Caco-2 (cell line): ENCODE measurements around the gene PAQR4. TPM values are rescaled to one million over a fixed set of nuclear protein-coding genes. Genes with fewer than 3 reads are reported as not detected.

Source experiments
- Bru-seq: library from RNA; stranded (reverse); fragments of 400-500 nt; gene quantifications from one replicate; lab custom pipeline; 2021; lab: Mats Ljungman, UMichigan
- BruChase-seq, 2 experiments: library from RNA; stranded (reverse); fragments of 400-500 nt; gene quantifications; one replicate each; lab custom pipeline; 2021; lab: Mats Ljungman, UMichigan
- BruUV-seq: library from RNA; stranded (reverse); fragments of 400-500 nt; replicated peaks from 2 replicates; lab custom pipeline; 2021; lab: Mats Ljungman, UMichigan
- CTCF ChIA-PET: fragments of 300-600 bp; sonication (Branson Sonifier 250); formaldehyde crosslinking; loops from one replicate; lab custom pipeline; 2022; ENCODE audit warnings: antibody characterized with exemption; lab: Charles Lee
- POLR2A ChIA-PET: fragments of 300-600 bp; sonication (Branson Sonifier 250); formaldehyde crosslinking; loops from one replicate; lab custom pipeline; 2022; ENCODE audit warnings: antibody characterized with exemption; lab: Charles Lee
- DNase-seq, 2 experiments: peaks; one replicate each; pipeline versions ENCODE4 v3.0.0 to v3.0.0-alpha.2; 2020 to 2022
- H3K27me3 ChIP-seq: replicated peaks from 2 replicates; pipeline ENCODE4 v1.6.0; 2011; ENCODE audit warnings: low read length; ENCODE audit not compliant: control insufficient read depth, insufficient read depth
- H3K36me3 ChIP-seq: 2 replicates; pipeline ENCODE4 v1.5.1; 2011; ENCODE audit warnings: low read length; ENCODE audit not compliant: control insufficient read depth, insufficient read depth
- H3K4me1 ChIP-seq: fragments of 250-450 bp; sonication (Bioruptor Pico); 2 replicates; pipeline ENCODE4 v1.5.1; 2020; ENCODE audit warnings: mild to moderate bottlenecking
- H3K4me3 ChIP-seq: 2 replicates; pipeline ENCODE4 v1.5.1; 2011; ENCODE audit warnings: low read depth, mild to moderate bottlenecking, control low read depth, low read length
- H3K9me3 ChIP-seq: fragments of 250-450 bp; sonication (Bioruptor Pico); 2 replicates; pipeline ENCODE4 v1.5.1; 2020; ENCODE audit warnings: mild to moderate bottlenecking, moderate library complexity
- H3K27ac Mint-ChIP-seq: one replicate; pipeline ENCODE4 v1.8.0; 2022; ENCODE audit warnings: mixed read lengths; ENCODE audit not compliant: unreplicated experiment
- H3K27me3 Mint-ChIP-seq: one replicate; pipeline ENCODE4 v1.8.0; 2022; ENCODE audit warnings: mixed read lengths; ENCODE audit not compliant: insufficient read depth, unreplicated experiment
- H3K36me3 Mint-ChIP-seq: one replicate; pipeline ENCODE4 v1.8.0; 2022; ENCODE audit warnings: mild to moderate bottlenecking, mixed read lengths; ENCODE audit not compliant: insufficient read depth, unreplicated experiment
- H3K4me1 Mint-ChIP-seq: one replicate; pipeline ENCODE4 v1.8.0; 2022; ENCODE audit warnings: low read depth, mixed read lengths; ENCODE audit not compliant: unreplicated experiment
- H3K4me3 Mint-ChIP-seq: one replicate; pipeline ENCODE4 v1.8.0; 2022; ENCODE audit warnings: mild to moderate bottlenecking, moderate library complexity, mixed read lengths; ENCODE audit not compliant: unreplicated experiment
- H3K9me3 Mint-ChIP-seq: one replicate; pipeline ENCODE4 v1.8.0; 2022; ENCODE audit warnings: mixed read lengths; ENCODE audit not compliant: unreplicated experiment
- CTCF ChIP-seq, 2 experiments: fragments of 200-600 bp in 1 of 2; IDR thresholded peaks; 1 replicate in 1 of 2; 2 replicates in 1 of 2; pipeline versions ENCODE4 v1.5.1 to v1.8.0; 2011 to 2022; ENCODE audit warnings: antibody characterized with exemption in 1 of 2, control low read depth in 1 of 2, inconsistent platforms in 1 of 2, low read depth in 1 of 2, low read length in 1 of 2, mild to moderate bottlenecking in 1 of 2, moderate library complexity in 1 of 2; ENCODE audit not compliant: insufficient read depth in 1 of 2, severe bottlenecking in 1 of 2, unreplicated experiment in 1 of 2
- intact Hi-C: fragments of 100-400 bp; cut with micrococcal nuclease; formaldehyde crosslinking; loops from one replicate; pipeline ENCODE4 v1.10.0; 2022; ENCODE audit not compliant: unreplicated experiment
- long read RNA-seq: library from polyadenylated mRNA; stranded (forward); transcript quantifications from one replicate; pipeline ENCODE4 v2.0.0, GENCODE V29; 2022
- total RNA-seq: library from RNA; stranded (reverse); gene quantifications from 2 replicates; pipeline ENCODE4 v1.2.3, GENCODE V29; 2022

Gene PAQR4
- total RNA-seq (12.0 and 13.4 TPM in 2 replicates), Bru-seq, nascent RNA (percentile 49 among the genes with signal in this experiment), BruChase-seq, experiment 1, labeled RNA remaining after a 2-hour chase (percentile 61 among the genes with signal in this experiment), BruChase-seq, experiment 2, labeled RNA remaining after a 6-hour chase (percentile 59 among the genes with signal in this experiment)
- long read RNA-seq, transcript PAQR4-202 (3 exons, 2,793 nt), result major isoform, 22 of 35 reads
- long read RNA-seq, transcript PAQR4-204 (2 exons, 869 nt), result minor isoform, 6 of 35 reads
- long read RNA-seq, partial matches to known transcripts, result 0 of 35 reads
- long read RNA-seq, other reads (novel, unspliced or antisense), result 6 of 35 reads

GRCh38 chr16:2968738-2969544 is at the start of gene PAQR4:
PAQR4 (plus strand) TSS chr16:2969348; CDS start chr16:2969675, 327 bp downstream.
- CTCF ChIA-PET, result interaction anchor here (0.6 to 1.5 kb wide), 7 partner anchors 9 to 946 kb away, joined by 3 to 10 read pairs (median 4); partner anchors contain the start of genes HCFC1R1 and PKMYT1
- H3K4me3 ChIP-seq, result peak within 1 kb of the TSS; percentile 82
- TF ChIP-seq CTCF (IDR thresholded peaks at IDR 0.05; ENCODE audit: insufficient read depth in 1 of 2, low read depth in 1 of 2, low read length in 1 of 2, severe bottlenecking in 1 of 2, unreplicated experiment in 1 of 2), result no peak
- H3K27me3 ChIP-seq, result no peaks in the 10 kb centered on the region
- peak; percentile 85 to 92 for DNase-seq
- peak within 1 kb of the TSS; percentile 75 for H3K4me3 Mint-ChIP-seq
- H3K27me3 Mint-ChIP-seq, result no peaks in the 10 kb centered on the region
- intact Hi-C loops, result no loop called here
- H3K9me3 ChIP-seq, result no peaks in the 10 kb centered on the region
- H3K36me3 ChIP-seq, result no peaks in the 10 kb centered on the region
- H3K4me1 ChIP-seq, result peaks cover 11% of the 10 kb centered on the region
- H3K27ac Mint-ChIP-seq, result peak within 1 kb of the TSS; percentile 50
- H3K9me3 Mint-ChIP-seq, result no peaks in the 10 kb centered on the region
- POLR2A ChIA-PET, result interaction anchor here (0.6 kb wide), 1 partner anchor 140 kb away, joined by 4 read pairs; no protein-coding TSS in a partner anchor
- no TSS peak for BruUV-seq
- peaks cover 45% of the 10 kb centered on the region for H3K36me3 Mint-ChIP-seq
- no peaks in the 10 kb centered on the region for H3K4me1 Mint-ChIP-seq

- BruUV-seq, result no TSS peak
- POLR2A ChIA-PET, result interaction anchor here (0.7 kb wide), 1 partner anchor 141 kb away, joined by 3 read pairs; no protein-coding TSS in a partner anchor
Observed at GRCh38 chr16:2919511-2920255, 49.5 kb upstream of the PAQR4 start.

More at GRCh38 chr16:2919511-2920255, 49.5 kb upstream of the PAQR4 start:
- Mint-ChIP-seq H3K4me1 (no peaks in the 10 kb centered on the region), H3K36me3 (peaks cover 18% of the 10 kb centered on the region), H3K9me3 (no peaks in the 10 kb centered on the region), H3K4me3 (no peak overlapping the region), H3K27me3 (no peaks in the 10 kb centered on the region), H3K27ac (no peak overlapping the region)
- Histone ChIP-seq H3K36me3 (no peaks in the 10 kb centered on the region), H3K4me3 (no peak overlapping the region), H3K27me3 (no peaks in the 10 kb centered on the region), H3K4me1 (no peaks in the 10 kb centered on the region), H3K9me3 (no peaks in the 10 kb centered on the region)
- CTCF ChIA-PET, result interaction anchor here (0.5 to 1.4 kb wide), 4 partner anchors 14 to 400 kb away, joined by 3 read pairs; partner anchors contain the start of gene AMDHD2
- DNase-seq, result peak in 1 of 2 experiments; percentile 59
- intact Hi-C loops, result loop anchor here (5.0 kb wide), 1 partner anchor 47 kb away; no protein-coding TSS in a partner anchor
- peak; percentile 77 to 83 for TF ChIP-seq CTCF (IDR thresholded peaks at IDR 0.05; ENCODE audit: insufficient read depth in 1 of 2, low read depth in 1 of 2, low read length in 1 of 2, severe bottlenecking in 1 of 2, unreplicated experiment in 1 of 2)
